GM12878 (cell line): ENCODE data around the gene PLK2. TPM values are rescaled to one million over a fixed set of nuclear protein-coding genes. Genes with fewer than 3 reads are reported as not detected.

Source experiments
- ATAC-seq: fragments of 200-7000 bp; cut with Tn5 transposase; 3 replicates; pipeline ENCODE4 v1.9.1; 2020; ENCODE audit warnings: mild to moderate bottlenecking, moderate library complexity
- BruUV-seq: library from RNA; stranded (reverse); fragments of 400-500 nt; replicated peaks from 2 replicates; lab custom pipeline; 2021; lab: Mats Ljungman, UMichigan
- CTCF ChIA-PET: fragments of 300-600 bp; sonication (Branson Sonifier 250); formaldehyde crosslinking; extraction: SDS; loops from one replicate; lab custom pipeline; 2021; ENCODE audit warnings: inconsistent platforms; lab: Yijun Ruan, JAX
- POLR2A ChIA-PET: fragments of 350-600 bp; formaldehyde crosslinking; extraction: SDS; loops from one replicate; lab custom pipeline; 2021; ENCODE audit warnings: inconsistent platforms; lab: Charles Lee
- RAD21 ChIA-PET: fragments of 300-600 bp; sonication (Branson Sonifier 250); formaldehyde crosslinking; loops from one replicate; lab custom pipeline; 2023; ENCODE audit warnings: antibody characterized with exemption; ENCODE audit not compliant: unreplicated experiment; lab: Charles Lee
- SMC1A ChIA-PET: fragments of 300-600 bp; sonication (Branson Sonifier 250); formaldehyde crosslinking; loops from one replicate; lab custom pipeline; 2023; ENCODE audit not compliant: unreplicated experiment, uncharacterized antibody; lab: Charles Lee
- DNase-seq: peaks from one replicate; pipeline ENCODE4 v3.0.0-alpha.2; 2011; ENCODE audit warnings: low read depth, low spot score
- FAIRE-seq: peaks from 3 replicates; lab custom pipeline; 2011; peaks lifted over from hg19 to GRCh38; lab: Jason Lieb, UNC
- H2AFZ ChIP-seq: 2 replicates; pipeline ENCODE4 v1.6.0; 2011; ENCODE audit warnings: low read depth, low read length, control low read depth; ENCODE audit not compliant: control insufficient read depth
- H3K27ac ChIP-seq: 2 replicates; pipeline ENCODE4 v1.5.1; 2011; ENCODE audit warnings: control low read depth; ENCODE audit not compliant: control insufficient read depth, insufficient read depth
- H3K27me3 ChIP-seq, 2 experiments: replicated peaks in 1 of 2; 2 replicates each; pipeline versions ENCODE4 v1.6.0 to v1.6.1; 2011; ENCODE audit warnings: low read length in 1 of 2; ENCODE audit not compliant: control insufficient read depth in 2 of 2, insufficient read depth in 2 of 2
- H3K36me3 ChIP-seq, 2 experiments: 2 replicates each; pipeline ENCODE4 v1.5.1; 2011; ENCODE audit warnings: low read length in 1 of 2; ENCODE audit not compliant: control insufficient read depth in 2 of 2, insufficient read depth in 2 of 2
- H3K4me1 ChIP-seq: 2 replicates; pipeline ENCODE4 v1.6.1; 2011; ENCODE audit warnings: mild to moderate bottlenecking, low read length, moderate library complexity, mixed read lengths; ENCODE audit not compliant: control insufficient read depth, insufficient read depth
- H3K4me2 ChIP-seq: 2 replicates; pipeline ENCODE4 v1.6.0; 2011; ENCODE audit warnings: control low read depth; ENCODE audit not compliant: control insufficient read depth, insufficient read depth
- H3K4me3 ChIP-seq: fragments of 200-600 bp; sonication (generic); 2 replicates; pipeline ENCODE4 v1.5.1; 2016
- H3K79me2 ChIP-seq: 2 replicates; pipeline ENCODE4 v1.6.0; 2011; ENCODE audit warnings: low read length; ENCODE audit not compliant: control insufficient read depth, insufficient read depth
- H3K9ac ChIP-seq: 2 replicates; pipeline ENCODE4 v1.8.0; 2011; ENCODE audit warnings: low read length, control low read depth, mixed read lengths; ENCODE audit not compliant: control insufficient read depth, insufficient read depth
- H3K9me3 ChIP-seq: replicated peaks from 3 replicates; pipeline ENCODE4 v1.5.1; 2011; ENCODE audit warnings: mild to moderate bottlenecking, low read length; ENCODE audit not compliant: control insufficient read depth, insufficient read depth
- H4K20me1 ChIP-seq: 2 replicates; pipeline ENCODE4 v1.6.0; 2011; ENCODE audit not compliant: control insufficient read depth, insufficient read depth
- E2F8 ChIP-seq: fragments of 450-650 bp; IDR thresholded peaks from 2 replicates; pipeline ENCODE4 v1.6.1; 2018; ENCODE audit warnings: mild to moderate bottlenecking, low read depth, moderate library complexity; ENCODE audit not compliant: partially characterized antibody
- MEF2A ChIP-seq: IDR thresholded peaks from 2 replicates; pipeline ENCODE4 v1.6.1; 2011; ENCODE audit warnings: low read depth, mild to moderate bottlenecking, low read length, moderate library complexity; ENCODE audit not compliant: insufficient read depth
- NFYB ChIP-seq: IDR thresholded peaks from 2 replicates; pipeline ENCODE4 v1.6.1; 2011; ENCODE audit warnings: low read depth, mild to moderate bottlenecking, low read length, improper control_type of control experiment, moderate library complexity; ENCODE audit not compliant: insufficient read depth
- NR2C1 ChIP-seq: fragments of 450-650 bp; IDR thresholded peaks from 2 replicates; pipeline ENCODE4 v1.6.1; 2017; ENCODE audit warnings: antibody characterized with exemption, mild to moderate bottlenecking, moderate library complexity
- ZNF592 ChIP-seq: fragments of 450-650 bp; IDR thresholded peaks from 2 replicates; pipeline ENCODE4 v1.6.1; 2017; ENCODE audit warnings: mild to moderate bottlenecking, moderate library complexity
- WGBS: methylation state at CpG from one replicate; pipeline ENCODE4 v1.1.6; 2016; ENCODE audit warnings: low lambda C conversion rate; ENCODE audit not compliant: insufficient replicate concordance, insufficient coverage; ENCODE audit errors: missing lambda C conversion rate; 5-methylcytosine and 5-hydroxymethylcytosine counted together
- in situ Hi-C: fragments of 300-500 bp; cut with MboI; formaldehyde crosslinking; loops from 9 replicates; pipeline ENCODE4 v1.14.3; 2018; ENCODE audit warnings: mixed read lengths
- intact Hi-C: fragments of 100-400 bp; cut with micrococcal nuclease; formaldehyde crosslinking; loops from one replicate; pipeline ENCODE4 v1.14.2; 2022; ENCODE audit not compliant: unreplicated experiment
- polyA plus RNA-seq, 11 experiments: library from polyadenylated mRNA; depleted of rRNA in 4 of 11; unstranded in 6 of 11; stranded (reverse) in 5 of 11; fragments of >200 nt; fragmentation: Nextera tagmentation in 4 of 11; fragmentation: Illumina TruSeq in 1 of 11; extraction: Ambion mirVana in 4 of 11; extraction: Trizol in 1 of 11; gene quantifications; 1 replicate in 1 of 11; 2 replicates in 10 of 11; pipeline versions ENCODE4 v1.2.1 to v1.2.3, GENCODE V29; 2011 to 2016; ENCODE audit warnings: inconsistent platforms in 2 of 11, missing spikeins in 2 of 11, low read depth in 1 of 11
- total RNA-seq, 4 experiments: library from RNA; depleted of rRNA in 3 of 4; stranded (reverse); fragments of >200 nt in 3 of 4; fragmentation: Illumina TruSeq in 1 of 4; extraction: Trizol in 1 of 4; gene quantifications; 2 replicates each; pipeline versions ENCODE4 v1.2.1 to v1.2.3, GENCODE V29; 2013 to 2021
- TF ChIP-seq, protein P1 (sequence below): IDR thresholded peaks from 2 replicates; pipeline ENCODE4 v1.6.1; 2011; ENCODE audit warnings: borderline replicate concordance, low read depth, mild to moderate bottlenecking, moderate library complexity, low read length; ENCODE audit not compliant: insufficient read depth, poor library complexity, severe bottlenecking

Gene PLK2
- total and polyA plus RNA-seq, 10 of the 15 experiments (the other 5 are each of a cell fraction or from before 2014, with no cell fraction given): 0.07 to 3.9 (median 0.52) TPM

DNA sequence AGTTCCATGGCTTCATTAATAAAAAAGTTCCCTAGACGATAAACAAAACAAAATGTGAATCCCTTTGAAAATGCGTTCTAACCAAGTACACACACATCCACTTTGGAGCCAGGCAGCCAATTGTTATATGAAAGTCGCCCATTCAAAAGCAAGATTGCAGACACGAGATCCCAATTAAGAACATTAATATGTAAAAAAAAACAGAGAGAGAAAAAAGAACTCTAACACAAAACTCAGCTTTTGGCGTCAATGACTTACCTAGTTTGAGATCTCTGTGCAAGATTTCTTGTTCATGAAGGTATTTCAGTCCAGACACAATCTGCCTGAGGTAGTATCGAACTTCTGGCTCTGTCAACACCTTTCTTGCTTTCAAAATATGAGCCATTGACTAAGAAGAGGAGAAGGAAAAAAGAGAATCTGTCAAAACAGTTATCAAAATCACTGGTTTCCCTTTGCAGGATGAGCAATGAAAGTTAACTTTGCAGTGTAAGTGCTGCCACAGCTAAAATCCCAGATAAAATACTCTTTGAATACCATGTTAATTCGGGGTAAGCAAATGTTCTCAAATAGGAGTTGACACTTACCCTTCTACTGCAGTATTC, 1.6 kb downstream of the PLK2 start:
- 63% methylated on average over 7 of the region's 7 CpGs for WGBS
- intact Hi-C loops: no loop called here
- POLR2A ChIA-PET: no interaction called here
- Histone ChIP-seq H3K4me2 (no peak overlapping the region), H2AFZ (no peak overlapping the region), H3K27me3 (peaks cover 2 to 8% of the 10 kb centered on the region in 2 experiments; a peak in 3 of 4 replicates), H4K20me1 (no peaks in the 10 kb centered on the region), H3K9me3 (no peaks in the 10 kb centered on the region), H3K4me3 (no peak overlapping the region), H3K27ac (no peak overlapping the region), H3K4me1 (peaks cover 12% of the 10 kb centered on the region), H3K36me3 (no peaks in the 10 kb centered on the region), H3K79me2 (no peaks in the 10 kb centered on the region), H3K9ac (no peak overlapping the region)
- SMC1A ChIA-PET: interaction anchor here (0.9 to 1.6 kb wide), 5 partner anchors 392 to 1160 kb away, joined by 3 to 7 read pairs (median 5); no protein-coding TSS in a partner anchor
- FAIRE-seq: no peak
- TF ChIP-seq E2F8 (no peak), NFYB (no peak), NR2C1 (no peak), ZNF592 (no peak), MEF2A (no peak)
- TF ChIP-seq, protein P1, sequence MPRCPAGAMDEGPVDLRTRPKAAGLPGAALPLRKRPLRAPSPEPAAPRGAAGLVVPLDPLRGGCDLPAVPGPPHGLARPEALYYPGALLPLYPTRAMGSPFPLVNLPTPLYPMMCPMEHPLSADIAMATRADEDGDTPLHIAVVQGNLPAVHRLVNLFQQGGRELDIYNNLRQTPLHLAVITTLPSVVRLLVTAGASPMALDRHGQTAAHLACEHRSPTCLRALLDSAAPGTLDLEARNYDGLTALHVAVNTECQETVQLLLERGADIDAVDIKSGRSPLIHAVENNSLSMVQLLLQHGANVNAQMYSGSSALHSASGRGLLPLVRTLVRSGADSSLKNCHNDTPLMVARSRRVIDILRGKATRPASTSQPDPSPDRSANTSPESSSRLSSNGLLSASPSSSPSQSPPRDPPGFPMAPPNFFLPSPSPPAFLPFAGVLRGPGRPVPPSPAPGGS: no peak
- in situ Hi-C loops: loop anchor here (5.0 to 25.0 kb wide), 4 partner anchors 676 to 1546 kb away; partner anchors contain the start of gene SETD9
- RAD21 ChIA-PET: interaction anchor here (0.8 to 6.3 kb wide), 4 partner anchors 679 to 1160 kb away, joined by 3 to 42 read pairs (median 5); no protein-coding TSS in a partner anchor
- no peak for ATAC-seq
- TSS peak; percentile 55 for BruUV-seq
- CTCF ChIA-PET: interaction anchor here (0.7 to 6.8 kb wide), 6 partner anchors 19 to 1159 kb away, joined by 3 to 80 read pairs (median 10); no protein-coding TSS in a partner anchor
- no peak for DNase-seq
